CD4-positive, alpha-beta T cell (primary cell): ENCODE data around the gene TRPC4AP. TPM values are rescaled to one million over a fixed set of nuclear protein-coding genes. Genes with fewer than 3 reads are reported as not detected.

Source experiments
- ATAC-seq: fragments of 200-7000 bp; cut with Tn5 transposase; one replicate; pipeline ENCODE4 v1.10.0; 2022; ENCODE audit warnings: mild to moderate bottlenecking; ENCODE audit not compliant: poor library complexity
- CTCF ChIA-PET: fragments of 350-600 bp; sonication (Branson Sonifier 250); formaldehyde crosslinking; loops from one replicate; lab custom pipeline; 2021; ENCODE audit warnings: antibody characterized with exemption, inconsistent platforms; lab: Charles Lee
- POLR2A ChIA-PET: fragments of 350-600 bp; sonication (Branson Sonifier 250); formaldehyde crosslinking; loops from one replicate; lab custom pipeline; 2021; ENCODE audit warnings: antibody characterized with exemption, inconsistent platforms; lab: Charles Lee
- DNase-seq, 14 experiments: peaks; one replicate each; pipeline ENCODE4 v3.0.0-alpha.2; 2013 to 2020; ENCODE audit warnings: mixed read lengths in 2 of 14
- H3K27ac ChIP-seq, 2 donors: one replicate each; pipeline versions ENCODE4 v1.5.1 to v1.7.0; 2013; ENCODE audit warnings: low read length in 2 of 2, low read depth in 1 of 2, mild to moderate bottlenecking in 1 of 2
- H3K27me3 ChIP-seq, 2 experiments: 1 replicate in 1 of 2; 2 replicates in 1 of 2; pipeline versions ENCODE4 v1.6.1 to v1.7.0; 2013; ENCODE audit warnings: low read length in 2 of 2, control low read depth in 1 of 2, mild to moderate bottlenecking in 1 of 2, moderate library complexity in 1 of 2; ENCODE audit not compliant: insufficient read depth in 2 of 2, control insufficient read depth in 1 of 2
- H3K36me3 ChIP-seq: one replicate; pipeline ENCODE4 v1.6.1; 2013; ENCODE audit warnings: low read length, control low read depth; ENCODE audit not compliant: insufficient read depth
- H3K4me1 ChIP-seq: one replicate; pipeline ENCODE4 v1.6.1; 2013; ENCODE audit warnings: low read length, control low read depth; ENCODE audit not compliant: insufficient read depth
- H3K4me3 ChIP-seq: one replicate; pipeline ENCODE4 v1.5.1; 2013; ENCODE audit warnings: mild to moderate bottlenecking, low read length, moderate library complexity
- H3K9me3 ChIP-seq, 2 experiments: 1 replicate in 1 of 2; 2 replicates in 1 of 2; pipeline versions ENCODE4 v1.6.1 to v1.7.0; 2013; ENCODE audit warnings: low read length in 2 of 2, mild to moderate bottlenecking in 2 of 2, control low read depth in 1 of 2, moderate library complexity in 1 of 2; ENCODE audit not compliant: control insufficient read depth in 1 of 2, insufficient read depth in 1 of 2
- H3K27ac Mint-ChIP-seq: one replicate; pipeline ENCODE4 v1.8.0; 2020; ENCODE audit warnings: mixed read lengths
- H3K27me3 Mint-ChIP-seq: one replicate; pipeline ENCODE4 v1.8.0; 2021; ENCODE audit warnings: mixed read lengths
- H3K36me3 Mint-ChIP-seq: one replicate; pipeline ENCODE4 v1.8.0; 2021; ENCODE audit warnings: low read depth, mixed read lengths
- H3K4me1 Mint-ChIP-seq: one replicate; pipeline ENCODE4 v1.8.0; 2021; ENCODE audit warnings: low read depth, mixed read lengths
- H3K4me3 Mint-ChIP-seq: one replicate; pipeline ENCODE4 v1.8.0; 2020; ENCODE audit warnings: mild to moderate bottlenecking, mixed read lengths
- H3K9me3 Mint-ChIP-seq: one replicate; pipeline ENCODE4 v1.8.0; 2020; ENCODE audit warnings: mixed read lengths
- intact Hi-C, 2 experiments: fragments of 100-400 bp; cut with DNase I in 1 of 2; cut with micrococcal nuclease in 1 of 2; formaldehyde crosslinking; loops; one replicate each; pipeline versions ENCODE4 v1.15.1 to v1.9.0; 2023 to 2025; cut with DNase I, micrococcal nuclease
- total RNA-seq, 174 experiments: library from RNA in 2 of 174; stranded (reverse) in 2 of 174; gene quantifications; one replicate each; pipeline ENCODE4 v1.2.3 and lab custom pipeline; 2021 to 2026
- TF ChIP-seq, protein P1 (sequence below): fragments of 200-600 bp; IDR thresholded peaks from one replicate; pipeline ENCODE4 v1.8.0; 2022; ENCODE audit warnings: antibody characterized with exemption, mild to moderate bottlenecking

Gene TRPC4AP
- total RNA-seq, 2 experiments from 2014 or later: 56.3 to 60.6 TPM

- ATAC-seq: no peak
- peaks cover 6% of the 10 kb centered on the region for H3K36me3 ChIP-seq
- no peaks in the 10 kb centered on the region for H3K36me3 Mint-ChIP-seq
- ChIA-PET CTCF (interaction anchor here (0.7 kb wide), 1 partner anchor 18 kb away, joined by 3 read pairs; no protein-coding TSS in a partner anchor), POLR2A (no interaction called here)
- H3K9me3 Mint-ChIP-seq: no peaks in the 10 kb centered on the region
- intact Hi-C loops: no loop called here
- H3K27me3 Mint-ChIP-seq: no peaks in the 10 kb centered on the region
- H3K27me3 ChIP-seq: peaks cover under 1 to 1% of the 10 kb centered on the region in 2 experiments
- no peak overlapping the region for H3K4me3 ChIP-seq
- H3K27ac ChIP-seq: no peak overlapping the region
- H3K4me1 Mint-ChIP-seq: no peaks in the 10 kb centered on the region
- H3K27ac Mint-ChIP-seq: no peak overlapping the region
- no peak overlapping the region for H3K4me3 Mint-ChIP-seq
- H3K4me1 ChIP-seq: no peaks in the 10 kb centered on the region
- H3K9me3 ChIP-seq: no peaks in the 10 kb centered on the region
- TF ChIP-seq, protein P1, sequence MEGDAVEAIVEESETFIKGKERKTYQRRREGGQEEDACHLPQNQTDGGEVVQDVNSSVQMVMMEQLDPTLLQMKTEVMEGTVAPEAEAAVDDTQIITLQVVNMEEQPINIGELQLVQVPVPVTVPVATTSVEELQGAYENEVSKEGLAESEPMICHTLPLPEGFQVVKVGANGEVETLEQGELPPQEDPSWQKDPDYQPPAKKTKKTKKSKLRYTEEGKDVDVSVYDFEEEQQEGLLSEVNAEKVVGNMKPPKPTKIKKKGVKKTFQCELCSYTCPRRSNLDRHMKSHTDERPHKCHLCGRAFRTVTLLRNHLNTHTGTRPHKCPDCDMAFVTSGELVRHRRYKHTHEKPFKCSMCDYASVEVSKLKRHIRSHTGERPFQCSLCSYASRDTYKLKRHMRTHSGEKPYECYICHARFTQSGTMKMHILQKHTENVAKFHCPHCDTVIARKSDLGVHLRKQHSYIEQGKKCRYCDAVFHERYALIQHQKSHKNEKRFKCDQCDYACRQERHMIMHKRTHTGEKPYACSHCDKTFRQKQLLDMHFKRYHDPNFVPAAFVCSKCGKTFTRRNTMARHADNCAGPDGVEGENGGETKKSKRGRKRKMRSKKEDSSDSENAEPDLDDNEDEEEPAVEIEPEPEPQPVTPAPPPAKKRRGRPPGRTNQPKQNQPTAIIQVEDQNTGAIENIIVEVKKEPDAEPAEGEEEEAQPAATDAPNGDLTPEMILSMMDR: no peak
- no peak for DNase-seq
Observed at GRCh38 chr20:34989118-34989517, 103.5 kb downstream of the TRPC4AP start.

- no peaks in the 10 kb centered on the region for H3K36me3 ChIP-seq
- no peaks in the 10 kb centered on the region for H3K9me3 ChIP-seq
- H3K4me1 Mint-ChIP-seq: no peaks in the 10 kb centered on the region
- H3K27me3 ChIP-seq: peaks cover 7 to 8% of the 10 kb centered on the region in 2 experiments
- DNase-seq (no peak), ATAC-seq (no peak)
- intact Hi-C loops: no loop called here
- peaks cover 6% of the 10 kb centered on the region for H3K27me3 Mint-ChIP-seq
- no peak overlapping the region for H3K27ac ChIP-seq
- no peaks in the 10 kb centered on the region for H3K9me3 Mint-ChIP-seq
- H3K4me1 ChIP-seq: no peaks in the 10 kb centered on the region
- no peaks in the 10 kb centered on the region for H3K36me3 Mint-ChIP-seq
- ChIA-PET POLR2A (no interaction called here), CTCF (no interaction called here)
- no peak overlapping the region for H3K27ac Mint-ChIP-seq
- H3K4me3 Mint-ChIP-seq: no peak overlapping the region
- TF ChIP-seq, protein P1: no peak
- H3K4me3 ChIP-seq: no peak overlapping the region
Observed at GRCh38 chr20:34988191-34988540, 104.4 kb downstream of the TRPC4AP start.

DNA sequence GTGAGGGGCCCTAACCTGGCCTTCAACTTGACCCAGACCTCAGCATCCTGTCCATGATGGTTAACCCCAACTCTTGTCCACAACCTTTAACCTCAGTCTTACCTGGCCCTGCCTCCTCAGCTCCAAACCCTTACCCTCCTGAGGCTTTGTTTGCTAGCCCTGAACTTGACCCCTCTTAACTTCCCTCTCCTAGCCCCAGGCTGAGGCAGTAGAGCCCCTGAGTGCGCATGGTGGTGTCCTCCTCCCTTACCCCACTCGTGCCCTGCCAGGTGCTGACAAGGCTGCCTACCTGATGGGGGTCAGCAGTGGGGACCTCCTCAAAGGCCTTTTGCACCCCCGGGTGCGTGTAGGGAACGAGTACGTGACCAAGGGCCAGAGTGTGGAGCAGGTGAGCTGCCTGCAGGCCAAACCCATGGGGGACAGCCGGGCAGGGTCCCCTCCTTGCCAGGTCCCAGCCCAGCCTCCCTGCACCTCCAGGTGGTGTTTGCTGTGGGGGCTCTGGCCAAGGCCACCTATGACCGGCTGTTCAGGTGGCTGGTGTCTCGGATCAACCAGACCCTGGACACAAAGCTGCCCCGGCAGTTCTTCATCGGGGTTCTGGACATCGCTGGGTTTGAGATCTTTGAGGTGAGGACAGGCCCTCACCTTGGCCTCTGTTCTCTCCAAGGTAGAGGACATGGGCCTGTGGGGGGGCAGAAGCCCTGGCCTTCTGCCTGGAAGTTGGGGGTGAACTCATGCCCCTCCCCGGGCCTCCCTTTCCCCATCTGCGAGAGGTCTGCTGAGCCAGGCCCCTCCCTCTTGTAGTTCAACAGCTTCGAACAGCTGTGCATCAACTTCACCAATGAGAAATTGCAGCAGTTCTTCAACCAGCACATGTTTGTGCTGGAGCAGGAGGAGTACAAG lies 105.1 kb downstream of the TRPC4AP start:
- H3K27me3 ChIP-seq: peaks cover 7 to 14% of the 10 kb centered on the region in 2 experiments
- ChIA-PET CTCF (no interaction called here), POLR2A (no interaction called here)
- H3K27ac Mint-ChIP-seq: no peak overlapping the region
- TF ChIP-seq, protein P1: no peak
- no peaks in the 10 kb centered on the region for H3K9me3 Mint-ChIP-seq
- H3K27me3 Mint-ChIP-seq: peaks cover 12% of the 10 kb centered on the region
- H3K4me1 Mint-ChIP-seq: no peaks in the 10 kb centered on the region
- intact Hi-C loops: no loop called here
- H3K4me3 ChIP-seq: no peak overlapping the region
- DNase-seq: no peak
- H3K4me3 Mint-ChIP-seq: no peak overlapping the region
- no peak overlapping the region for H3K27ac ChIP-seq
- no peaks in the 10 kb centered on the region for H3K9me3 ChIP-seq
- no peaks in the 10 kb centered on the region for H3K4me1 ChIP-seq
- no peak for ATAC-seq
- H3K36me3 Mint-ChIP-seq: no peaks in the 10 kb centered on the region
- H3K36me3 ChIP-seq: no peaks in the 10 kb centered on the region
